LoVo (cell line): ENCODE measurements around the gene PRAMEF13.
"Not testable (repeated sequence)": the region's sequence is repeated elsewhere in the genome, so short reads cannot be mapped to it uniquely, and the experiment has no call there.

Experiments used
- DNase-seq: peaks from one replicate; pipeline ENCODE4 v3.0.0-alpha.2; 2016; ENCODE audit warnings: low spot score

Gene PRAMEF13, protein sequence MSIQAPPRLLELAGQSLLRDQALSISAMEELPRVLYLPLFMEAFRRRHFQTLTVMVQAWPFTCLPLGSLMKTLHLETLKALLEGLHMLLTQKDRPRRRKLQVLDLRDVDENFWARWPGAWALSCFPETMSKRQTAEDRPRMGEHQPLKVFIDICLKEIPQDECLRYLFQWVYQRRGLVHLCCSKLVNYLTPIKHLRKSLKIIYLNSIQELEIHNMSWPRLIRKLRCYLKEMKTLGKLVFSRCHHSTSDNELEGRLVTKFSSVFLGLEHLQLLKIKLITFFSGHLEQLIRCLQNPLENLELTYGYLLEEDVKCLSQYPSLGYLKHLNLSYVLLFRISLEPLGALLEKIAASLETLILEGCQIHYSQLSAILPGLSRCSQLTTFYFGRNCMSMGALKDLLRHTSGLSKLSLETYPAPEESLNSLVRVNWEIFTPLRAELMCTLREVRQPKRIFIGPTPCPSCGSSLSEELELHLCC

DNA sequence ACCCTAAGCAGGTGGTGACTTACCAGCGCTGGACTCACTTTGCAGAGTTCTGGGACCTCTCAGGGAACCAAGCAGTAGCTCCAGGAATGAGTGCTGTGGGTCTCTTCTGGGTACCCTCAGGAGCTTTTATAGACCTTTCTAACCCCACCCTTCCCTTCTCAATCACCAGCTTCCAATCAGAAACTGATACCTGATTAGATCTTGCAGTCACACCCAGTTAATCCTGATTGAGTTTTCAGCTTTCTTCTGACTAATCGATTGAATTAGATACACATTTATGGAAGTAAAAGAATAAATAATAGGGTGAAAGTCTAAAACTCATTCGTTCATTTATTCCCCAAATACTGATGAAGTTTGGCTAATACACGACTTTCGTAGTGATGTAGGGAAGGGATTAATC lies at the start of gene PRAMEF13:
Gene PRAMEF13 (minus strand): TSS at position 101 of the 400 bp plus-strand sequence. CDS start 1,820 bp downstream, outside the sequence.
- not testable (repeated sequence) for DNase-seq

DNA sequence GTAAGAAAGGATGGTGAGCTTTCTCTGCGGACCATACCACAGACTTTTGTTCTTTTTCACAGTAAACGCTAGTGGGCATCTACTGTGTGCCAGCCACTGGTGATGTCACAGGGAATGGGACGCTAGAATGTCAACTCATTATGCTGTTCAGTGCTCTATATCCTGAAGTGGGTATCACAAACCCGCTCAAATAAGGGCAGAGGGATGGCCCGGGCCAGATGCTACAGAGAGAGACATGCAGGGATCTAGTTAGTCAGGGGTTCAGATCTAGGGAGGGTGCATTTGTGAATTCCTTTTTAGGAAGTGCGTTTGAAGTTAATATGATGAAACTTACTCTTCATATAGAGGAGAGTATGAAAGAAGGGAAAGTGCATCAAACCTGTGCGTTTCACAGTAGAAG lies 45.9 kb upstream of the PRAMEF13 start:
- DNase-seq = not testable (repeated sequence)

DNA sequence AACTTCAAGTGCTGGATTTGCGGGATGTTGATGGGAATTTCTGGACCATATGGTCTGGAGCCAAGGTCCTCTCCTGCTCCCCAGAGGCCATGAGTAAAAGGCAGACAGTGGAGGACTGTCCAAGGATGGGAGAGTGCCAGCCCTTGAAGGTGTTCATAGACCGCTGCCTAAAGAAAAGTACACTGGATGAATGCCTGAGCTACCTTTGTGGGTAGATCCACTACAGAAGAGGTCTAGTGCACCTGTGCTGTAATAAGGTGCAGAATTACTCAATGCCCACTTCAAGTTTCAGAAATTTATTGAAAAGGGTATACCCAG lies 45.3 kb upstream of the PRAMEF13 start:
- not testable (repeated sequence) for DNase-seq

DNA sequence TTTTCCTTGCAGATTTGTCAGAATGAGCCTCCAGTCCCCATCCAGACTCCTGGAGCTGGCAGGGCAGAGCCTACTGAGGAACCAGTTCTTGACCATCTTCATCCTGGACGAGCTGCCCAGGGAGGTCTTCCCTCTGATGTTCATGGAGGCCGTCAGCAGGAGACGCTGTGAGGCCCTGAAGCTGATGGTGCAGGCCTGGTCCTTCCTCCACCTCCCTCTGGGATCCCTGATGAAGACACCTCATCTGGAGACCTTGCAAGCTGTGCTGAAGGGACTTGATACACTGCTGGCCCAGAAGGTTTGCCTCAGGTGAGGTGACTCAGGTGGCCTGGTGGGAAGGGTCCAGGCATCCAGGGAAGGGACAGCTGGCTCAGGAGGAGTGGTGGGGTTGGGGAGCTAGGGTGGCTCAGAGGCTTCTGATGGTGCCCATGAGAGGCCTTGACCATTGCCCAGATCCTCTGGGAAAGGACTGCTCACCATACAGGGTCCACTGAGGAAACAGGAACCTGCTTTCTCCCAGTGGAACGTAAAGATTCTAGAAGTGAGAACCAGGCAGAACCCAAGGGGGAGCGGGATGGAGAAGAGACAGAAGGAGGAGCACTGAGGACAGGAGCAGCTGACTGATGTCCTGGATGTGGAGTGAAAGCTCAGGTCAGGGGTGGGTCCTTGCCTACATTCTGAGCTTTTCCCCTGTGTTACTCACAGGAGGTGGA lies 44.8 kb upstream of the PRAMEF13 start:
- not testable (repeated sequence) for DNase-seq

DNA sequence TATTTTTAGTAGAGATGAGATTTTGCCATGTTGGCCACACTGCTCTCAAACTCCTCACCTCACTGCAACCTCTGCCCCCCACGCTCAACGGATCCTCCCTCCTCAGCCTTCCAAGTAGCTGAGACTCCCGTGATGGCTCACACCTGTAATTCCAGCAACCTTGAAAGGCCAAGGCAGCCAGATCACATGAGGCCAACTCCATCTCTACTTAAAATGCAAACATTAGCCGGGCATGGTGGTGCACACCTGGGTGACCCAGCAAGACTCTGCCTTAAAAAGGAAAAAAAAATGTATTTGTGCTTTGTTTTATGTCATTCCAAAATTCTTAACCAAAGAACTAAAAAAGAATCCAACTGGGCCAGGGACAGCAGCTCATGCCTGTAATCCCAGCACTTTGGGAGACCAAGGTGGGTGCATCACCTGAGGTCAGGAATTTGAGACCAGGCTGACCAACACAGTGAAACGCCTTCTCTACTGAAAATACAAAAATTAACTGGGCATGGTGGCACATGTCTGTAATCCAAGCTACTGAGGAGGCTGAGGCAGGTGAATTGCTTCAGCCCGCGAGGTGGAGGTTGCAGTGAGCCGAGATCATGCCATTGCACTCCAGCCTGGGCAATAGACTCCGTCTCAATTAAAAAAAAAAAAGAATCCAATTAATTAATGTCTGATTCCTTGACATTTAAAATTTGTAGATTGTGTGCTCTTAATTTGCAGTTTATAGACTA lies 42.5 kb upstream of the PRAMEF13 start:
- DNase-seq = not testable (repeated sequence)

DNA sequence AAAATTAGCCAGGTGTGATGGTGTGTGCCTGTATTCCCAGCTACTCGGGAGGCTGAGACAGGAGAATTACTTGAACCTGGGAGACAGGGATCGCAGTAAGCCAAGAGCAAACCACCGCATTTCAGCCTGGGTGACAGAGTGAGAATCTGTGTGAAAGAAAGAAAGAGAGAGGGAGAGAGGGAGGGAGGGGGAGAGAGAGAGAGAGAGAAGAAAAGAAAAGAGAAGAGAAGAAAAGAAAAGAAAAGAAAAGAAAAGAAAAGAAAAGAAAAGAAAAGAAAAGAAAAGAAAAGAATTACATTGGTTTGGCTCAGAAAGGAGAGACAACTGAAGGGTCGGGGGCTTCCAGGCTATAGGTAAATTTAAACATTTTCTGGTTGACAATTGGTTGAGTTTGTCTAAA lies 38.4 kb upstream of the PRAMEF13 start:
- not testable (repeated sequence) for DNase-seq

DNA sequence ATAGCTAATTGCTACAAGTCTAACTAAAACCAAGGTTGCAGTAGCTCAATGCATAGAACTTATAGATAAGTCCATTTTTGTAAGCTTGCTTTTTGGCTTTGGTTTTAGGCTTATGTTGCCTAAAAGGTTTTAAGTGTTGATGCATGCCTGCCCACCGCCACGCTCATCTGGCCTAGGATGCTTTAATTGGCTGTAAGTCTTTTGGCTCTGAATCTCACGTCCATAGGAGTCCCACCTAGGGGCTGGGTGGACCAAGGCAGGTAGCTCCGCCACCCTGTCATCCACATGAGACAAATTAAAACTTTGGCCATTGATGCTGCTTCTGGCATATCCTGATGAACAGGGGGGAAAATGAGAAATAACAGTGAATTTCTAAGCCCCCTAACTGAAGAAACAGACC lies 36.4 kb upstream of the PRAMEF13 start:
- DNase-seq = not testable (repeated sequence)

DNA sequence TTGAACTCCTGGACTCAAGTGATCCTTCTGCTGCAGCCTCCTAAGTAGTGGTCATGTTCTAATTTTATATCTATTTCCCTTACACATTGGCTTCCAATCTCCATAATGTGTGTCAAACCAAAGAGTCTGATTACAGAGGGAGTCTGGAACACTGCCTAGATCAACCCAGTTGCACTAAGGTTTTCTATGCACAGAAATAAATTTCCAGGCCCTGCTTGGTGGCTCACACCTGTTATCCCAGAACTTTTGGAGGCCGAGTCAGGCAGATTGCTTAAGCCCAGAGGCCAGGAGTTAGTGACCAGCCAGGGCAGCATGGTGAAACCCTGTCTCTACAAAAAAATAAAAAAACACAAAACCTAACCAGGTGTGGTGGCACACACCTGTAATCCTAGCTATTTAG lies 32.8 kb upstream of the PRAMEF13 start:
- DNase-seq = not testable (repeated sequence)

DNA sequence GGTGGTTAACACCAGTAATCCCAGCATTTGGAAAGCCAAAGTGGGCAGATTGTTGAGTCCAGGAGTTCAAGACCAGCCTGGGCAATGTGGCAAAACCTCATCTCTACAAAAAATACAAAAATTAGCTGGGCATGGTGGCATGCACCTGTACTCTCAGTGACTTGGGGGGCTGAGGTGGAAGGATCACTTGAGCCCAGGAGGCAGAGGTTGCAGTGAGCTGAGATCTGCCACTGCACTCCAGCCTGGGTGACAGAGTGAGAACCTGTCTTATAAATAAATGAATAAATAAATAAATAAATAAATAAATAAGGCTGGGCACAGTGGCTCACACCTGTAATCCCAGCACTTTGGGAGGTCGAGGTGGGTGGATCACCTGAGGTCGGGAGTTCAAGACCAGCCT lies 30.8 kb upstream of the PRAMEF13 start:
- not testable (repeated sequence) for DNase-seq

DNA sequence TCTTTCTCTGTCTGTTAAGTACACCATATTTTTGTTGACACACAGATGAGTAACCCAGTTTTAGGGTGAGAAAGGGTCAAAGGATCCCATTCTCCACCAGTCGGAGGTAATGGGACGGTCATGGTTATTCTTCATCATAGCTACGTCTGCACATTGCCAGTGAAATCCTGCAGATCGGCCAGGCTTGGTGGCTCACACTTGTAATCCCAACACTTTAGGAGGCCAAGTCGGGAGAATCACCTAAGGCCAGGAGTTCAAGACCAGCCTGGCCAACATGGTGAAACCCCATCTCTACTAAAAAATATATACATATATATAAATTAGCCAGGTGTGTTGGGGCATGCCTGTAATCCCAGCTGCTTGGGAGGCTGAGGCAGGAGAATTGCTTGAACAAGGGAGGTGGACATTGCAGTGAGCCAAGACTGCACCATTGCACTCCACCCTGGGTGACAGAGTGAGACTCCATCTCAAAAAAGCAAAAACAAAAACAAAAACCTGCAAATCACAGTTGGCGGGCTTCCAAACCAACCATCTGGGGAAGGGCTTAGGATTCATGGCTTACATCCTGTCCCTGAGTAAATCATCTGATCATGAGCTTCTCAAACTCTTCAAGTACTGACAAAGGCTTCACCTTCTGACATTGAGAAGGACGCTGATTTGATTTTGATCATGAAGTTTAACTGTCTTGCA lies 30.0 kb upstream of the PRAMEF13 start:
- DNase-seq = not testable (repeated sequence)

DNA sequence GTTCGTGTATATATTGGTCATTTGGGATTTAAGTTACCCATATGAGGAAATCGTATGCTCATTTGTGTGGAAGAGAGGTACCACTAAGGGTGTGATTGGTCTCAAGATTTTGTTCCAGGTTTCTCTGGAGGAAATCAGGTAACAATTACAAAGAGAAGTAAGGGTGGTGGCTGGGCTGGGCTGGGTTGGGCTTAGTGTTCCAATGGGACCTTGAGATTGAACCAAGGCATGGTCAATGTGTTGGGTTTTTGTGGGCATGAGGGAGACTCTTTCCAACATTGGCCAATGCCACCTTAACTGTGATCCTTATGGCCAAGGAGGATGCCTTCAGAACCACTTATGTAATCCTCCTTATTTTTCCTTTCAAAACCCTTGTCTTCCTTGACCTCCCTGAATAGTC lies 29.4 kb upstream of the PRAMEF13 start:
- DNase-seq = not testable (repeated sequence)

DNA sequence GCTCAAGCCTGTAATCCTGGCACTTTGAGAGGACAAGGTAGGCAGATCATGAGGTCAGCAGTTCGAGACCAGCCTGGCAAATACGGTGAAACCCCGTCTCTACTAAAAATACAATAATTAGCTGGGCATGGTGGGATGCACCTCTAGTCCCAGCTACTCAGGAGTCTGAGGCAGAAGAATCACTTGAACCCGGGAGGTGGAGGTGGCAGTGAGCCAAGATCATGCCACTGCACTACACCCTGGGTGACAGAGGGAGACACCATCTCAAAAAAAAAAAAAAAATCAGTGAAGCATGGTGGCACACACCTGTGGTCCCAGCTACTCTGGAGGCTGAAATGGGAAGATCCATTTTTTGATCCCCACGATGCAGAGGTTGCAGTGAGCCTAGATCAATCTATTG lies 28.9 kb upstream of the PRAMEF13 start:
- not testable (repeated sequence) for DNase-seq

DNA sequence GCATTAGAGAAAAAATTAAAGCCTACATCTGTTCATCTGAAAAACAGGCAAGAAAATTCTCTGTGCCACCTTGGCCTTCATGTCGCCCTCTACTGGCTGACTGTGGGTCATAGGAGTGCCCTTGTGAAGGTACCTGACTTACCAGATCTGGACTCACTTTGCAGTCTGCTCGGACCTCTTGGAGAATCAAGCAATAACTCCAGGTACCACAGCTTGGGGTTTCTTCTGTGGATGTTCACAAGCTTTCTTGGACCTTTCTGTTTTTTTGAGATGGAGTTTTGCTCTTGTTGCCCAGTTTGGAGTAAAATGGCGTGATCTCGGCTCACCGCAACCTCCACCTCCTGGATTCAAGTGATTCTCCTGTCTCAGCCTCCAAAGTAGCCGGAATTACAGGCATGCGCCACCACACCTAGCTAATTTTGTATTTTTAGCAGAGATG lies 27.2 kb upstream of the PRAMEF13 start:
- DNase-seq = no peak

DNA sequence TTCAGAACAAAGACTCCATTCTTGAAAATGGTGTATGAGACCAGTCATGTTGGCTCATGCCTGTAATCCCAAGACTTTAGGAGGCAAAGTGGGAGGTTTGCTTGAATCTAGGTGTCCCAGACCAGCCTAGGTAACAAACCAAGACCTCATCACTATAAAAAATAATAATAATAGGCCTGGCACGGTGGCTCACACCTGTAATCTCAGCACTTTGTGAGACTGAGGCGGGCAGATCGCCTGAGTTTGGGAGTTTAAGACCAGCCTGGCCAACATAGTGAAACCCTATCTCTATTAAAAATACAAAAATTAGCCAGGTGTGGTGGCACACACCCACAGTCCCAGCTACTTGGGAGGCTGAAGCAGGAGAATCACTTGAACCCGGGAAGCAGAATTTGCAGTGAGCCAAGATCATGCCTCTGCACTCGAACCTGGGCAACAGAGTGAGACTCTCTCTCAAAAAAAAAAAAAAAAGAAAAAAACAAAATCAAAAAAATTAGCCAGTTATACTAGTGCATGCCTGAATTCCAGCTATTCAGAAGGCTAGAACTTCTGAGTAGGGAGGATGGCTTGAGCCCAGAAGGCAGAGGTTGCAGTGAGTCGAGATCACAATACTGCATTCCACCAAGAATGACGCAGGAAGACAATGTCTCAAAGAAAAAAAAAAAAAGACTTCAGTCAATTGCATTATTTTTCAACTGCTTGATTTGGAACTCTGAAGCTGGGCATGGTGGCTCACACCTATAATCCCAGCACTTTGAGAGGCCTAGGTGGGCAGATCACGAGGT lies 26.3 kb upstream of the PRAMEF13 start:
- not testable (repeated sequence) for DNase-seq

DNA sequence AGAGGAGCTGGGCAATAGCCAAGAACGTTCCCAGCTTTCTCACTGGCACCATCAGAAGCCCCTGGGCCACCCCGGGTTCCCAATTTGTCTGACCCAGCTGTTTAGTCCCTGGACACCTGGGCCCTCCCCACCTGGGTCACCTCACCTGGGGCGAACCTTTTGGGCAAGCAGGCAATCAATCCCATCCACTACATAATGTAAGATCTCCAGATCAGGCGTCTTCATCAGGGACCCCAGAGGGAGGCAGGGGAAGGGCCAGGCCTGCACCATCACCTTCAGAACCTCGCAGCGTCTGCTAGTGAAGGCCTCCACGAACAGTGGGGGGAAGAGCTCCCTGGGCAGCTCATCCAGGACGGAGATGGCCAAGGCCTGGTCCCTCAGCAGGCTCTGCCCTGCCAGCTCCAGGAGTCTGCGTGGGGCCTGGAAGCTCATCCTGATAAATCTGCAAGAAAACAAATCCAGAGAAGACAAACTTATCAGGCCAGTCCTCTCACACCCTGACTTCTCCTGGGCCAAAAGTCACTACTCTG lies 24.5 kb upstream of the PRAMEF13 start, which contains the start of gene PRAMEF18:
Gene PRAMEF18 (minus strand): TSS at position 480 of the 530 bp plus-strand sequence. CDS start 48 bp downstream, at position 432.
- DNase-seq = not testable (repeated sequence)

DNA sequence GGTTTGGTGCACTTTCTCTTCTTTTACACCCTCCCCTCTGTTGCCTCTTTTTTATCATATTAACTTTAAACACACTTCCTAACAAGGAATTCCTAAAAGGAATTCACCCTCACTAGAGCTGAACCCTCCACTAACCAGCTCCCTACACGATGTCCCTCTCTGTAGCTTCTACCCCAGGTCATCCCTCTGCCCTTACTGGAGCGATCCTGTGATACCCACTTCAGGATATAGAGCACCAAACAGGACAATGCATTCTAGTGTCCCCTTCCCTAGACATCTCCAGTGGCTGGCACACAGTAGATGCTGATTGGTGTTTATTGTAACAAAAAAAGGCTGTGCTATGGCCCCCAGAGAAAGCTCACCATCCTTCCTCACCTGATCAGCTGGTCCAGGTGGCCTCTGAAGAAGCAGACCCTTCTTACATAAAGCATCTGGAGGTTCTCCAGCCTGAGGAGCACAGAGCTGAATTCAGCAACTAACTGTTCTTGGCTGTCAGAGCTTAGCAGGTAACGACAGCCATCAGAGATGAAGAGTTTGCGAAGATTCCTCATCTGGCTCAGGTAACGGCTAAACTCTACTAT lies 23.4 kb upstream of the PRAMEF13 start:
- DNase-seq = no peak

DNA sequence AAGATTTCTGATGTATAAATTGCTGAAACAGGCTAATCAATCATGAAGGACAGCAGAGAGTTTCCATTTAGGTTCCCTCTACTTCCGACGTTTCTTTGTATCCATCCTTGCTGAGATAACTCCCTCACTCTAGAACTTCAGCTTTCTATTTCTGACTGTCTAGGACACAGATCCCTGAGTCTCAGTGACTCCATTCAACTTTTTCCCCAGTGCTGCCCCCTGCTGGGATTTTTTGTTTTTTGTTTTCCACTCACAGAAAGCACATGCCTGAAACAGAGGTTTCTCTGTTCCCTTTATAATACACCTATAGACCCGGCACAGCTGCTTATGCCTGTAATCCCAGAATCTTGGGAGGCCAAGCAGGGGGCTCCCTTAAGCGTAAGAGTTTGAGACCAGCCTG lies 21.6 kb upstream of the PRAMEF13 start:
- DNase-seq = not testable (repeated sequence)

DNA sequence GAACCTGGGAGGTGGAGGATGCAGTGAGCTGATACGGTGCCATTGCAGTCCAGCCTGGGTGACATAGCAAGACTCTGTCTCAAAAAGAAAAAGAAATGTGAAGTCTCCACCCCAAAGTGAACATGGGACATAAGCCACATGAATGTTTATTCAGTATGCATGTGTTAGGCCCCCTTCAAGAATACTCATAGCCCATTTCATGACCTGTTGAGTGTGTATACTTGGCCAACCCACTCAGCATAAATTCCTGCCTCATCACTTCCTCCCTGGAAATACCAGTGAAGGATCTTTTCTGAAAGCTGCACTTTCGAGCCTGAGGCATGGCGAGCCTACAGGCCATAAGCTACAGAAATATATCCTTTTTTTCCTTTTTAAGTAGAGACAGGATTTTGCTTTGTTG lies 18.0 kb upstream of the PRAMEF13 start:
- not testable (repeated sequence) for DNase-seq

DNA sequence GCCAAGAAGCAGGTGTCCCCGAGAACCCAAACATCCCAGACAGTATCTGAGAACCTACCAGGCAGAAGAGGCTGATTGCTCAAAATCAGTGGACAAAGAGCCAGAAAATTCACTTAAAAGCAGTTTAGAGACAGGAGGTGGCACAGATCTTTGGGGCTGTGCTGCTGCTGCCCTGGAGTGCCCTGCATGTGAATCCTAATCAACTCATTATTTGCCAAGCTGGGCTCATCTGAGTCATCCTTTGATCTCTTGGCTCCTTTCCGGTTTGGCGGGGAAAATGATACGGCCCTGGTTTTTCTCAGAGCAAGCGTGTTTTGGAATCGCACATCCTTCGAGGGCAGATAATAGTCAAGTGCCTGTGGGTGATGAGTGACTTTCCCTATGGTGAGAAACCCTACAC lies 15.4 kb upstream of the PRAMEF13 start:
- not testable (repeated sequence) for DNase-seq

DNA sequence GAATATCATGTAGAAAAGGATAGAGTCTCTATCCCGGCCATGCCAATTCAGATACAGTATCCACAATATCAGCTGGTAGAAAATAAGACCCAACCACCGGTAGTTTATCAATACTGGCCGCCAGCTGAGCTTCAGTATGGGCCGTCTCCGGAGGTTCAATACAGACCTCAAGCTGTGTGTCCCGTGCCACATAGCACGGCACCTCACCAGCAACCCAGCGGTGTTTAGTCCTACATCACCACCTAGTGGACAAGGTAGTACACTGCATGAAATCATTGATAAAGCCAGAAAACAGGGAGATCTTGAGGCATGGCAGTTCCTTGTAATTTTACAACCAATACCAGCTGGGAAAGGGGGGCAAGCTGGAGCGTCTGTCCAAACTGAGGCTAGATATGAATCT lies 7.5 kb upstream of the PRAMEF13 start:
- DNase-seq = not testable (repeated sequence)
